Activated CD8-positive, alpha-beta T cell treated with anti-CD3 and anti-CD28 coated beads, Interleukin-2, amount 10 ng/mL, durations not matched to agents 7 days and 5 days (primary cell): ENCODE data around the gene RPUSD1. TPM values are rescaled to one million over a fixed set of nuclear protein-coding genes. Genes with fewer than 3 reads are reported as not detected.
"Not testable (repeated sequence)": the region's sequence is repeated elsewhere in the genome, so short reads cannot be mapped to it uniquely, and the experiment has no call there.

ENCODE experiments used
- ATAC-seq: fragments of 150-1000 bp; cut with Tn5 transposase; one replicate; pipeline ENCODE4 v1.10.0; 2021; ENCODE audit warnings: moderate library complexity
- CTCF ChIA-PET: fragments of 350-600 bp; sonication (Branson Sonifier 250); formaldehyde crosslinking; loops from one replicate; lab custom pipeline; 2021; ENCODE audit warnings: antibody characterized with exemption; lab: Charles Lee
- POLR2A ChIA-PET: fragments of 350-600 bp; sonication (Branson Sonifier 250); formaldehyde crosslinking; loops from one replicate; lab custom pipeline; 2021; ENCODE audit warnings: antibody characterized with exemption; lab: Charles Lee
- DNase-seq: peaks from one replicate; pipeline ENCODE4 v3.0.0-alpha.2; 2020
- H3K27ac Mint-ChIP-seq: one replicate; pipeline ENCODE4 v1.8.0; 2021; ENCODE audit warnings: mild to moderate bottlenecking, mixed read lengths
- H3K27me3 Mint-ChIP-seq: one replicate; pipeline ENCODE4 v1.8.0; 2021; ENCODE audit warnings: low read depth, mixed read lengths
- H3K36me3 Mint-ChIP-seq: one replicate; pipeline ENCODE4 v1.8.0; 2021; ENCODE audit warnings: low read depth, mixed read lengths
- H3K4me1 Mint-ChIP-seq: one replicate; pipeline ENCODE4 v1.8.0; 2021; ENCODE audit warnings: low read depth, mixed read lengths
- H3K4me3 Mint-ChIP-seq: one replicate; pipeline ENCODE4 v1.8.0; 2021; ENCODE audit warnings: mild to moderate bottlenecking, mixed read lengths
- H3K9me3 Mint-ChIP-seq: one replicate; pipeline ENCODE4 v1.8.0; 2022; ENCODE audit warnings: mixed read lengths; ENCODE audit not compliant: insufficient read depth
- total RNA-seq, 2 experiments: library from RNA; stranded (reverse); gene quantifications; one replicate each; pipeline ENCODE4 v1.2.3, GENCODE V29; 2021

The RPUSD1 gene
- total RNA-seq, result 10 to 100 TPM; 25.9 to 30.1 TPM

DNA sequence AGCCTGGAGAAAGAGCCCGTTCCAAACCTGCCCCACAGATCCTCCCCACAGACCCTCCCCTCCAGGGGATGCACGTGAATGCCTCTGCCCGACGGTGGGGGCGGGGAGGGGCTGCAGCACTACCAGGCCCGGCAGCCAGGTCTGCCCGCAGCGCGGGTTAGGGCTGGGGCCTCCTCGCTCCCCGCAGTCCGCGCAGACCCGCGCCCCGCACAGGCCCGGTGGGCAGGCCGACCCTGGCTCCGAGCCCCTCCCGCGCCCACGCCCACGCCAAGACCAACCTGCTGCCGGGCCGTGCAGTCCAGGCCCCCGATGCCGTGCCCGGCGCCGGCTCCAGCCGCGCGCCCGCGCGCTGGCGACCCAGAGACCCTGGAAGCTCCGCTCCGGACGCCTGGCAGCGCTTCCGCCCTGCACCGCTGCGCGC is at the start of gene RPUSD1:
Gene RPUSD1, minus strand, starts transcription at position 404 of the 421 bp plus-strand sequence. CDS start 644 bp downstream, outside the sequence.
- DNase-seq (no peak), ATAC-seq (no peak)
- Mint-ChIP-seq H3K4me3 (peak within 1 kb of the TSS; percentile 90), H3K27me3 (no peaks in the 10 kb centered on the region), H3K27ac (peak within 1 kb of the TSS; percentile 85), H3K4me1 (peaks cover 23% of the 10 kb centered on the region), H3K36me3 (peaks cover 17% of the 10 kb centered on the region), H3K9me3 (no peaks in the 10 kb centered on the region)
- ChIA-PET CTCF (interaction anchor here (0.7 to 7.0 kb wide), 3 partner anchors 60 to 77 kb away, joined by 3 to 51 read pairs (median 3); no protein-coding TSS in a partner anchor), POLR2A (no interaction called here)

- H3K36me3 Mint-ChIP-seq, DNase-seq, POLR2A ChIA-PET, H3K4me1 Mint-ChIP-seq, ATAC-seq, CTCF ChIA-PET, H3K4me3 Mint-ChIP-seq, H3K27ac Mint-ChIP-seq, H3K9me3 Mint-ChIP-seq, H3K27me3 Mint-ChIP-seq: not testable (repeated sequence)
These were observed 48.6 kb upstream of the RPUSD1 start for GRCh38 chr16:836822-837221.

DNA sequence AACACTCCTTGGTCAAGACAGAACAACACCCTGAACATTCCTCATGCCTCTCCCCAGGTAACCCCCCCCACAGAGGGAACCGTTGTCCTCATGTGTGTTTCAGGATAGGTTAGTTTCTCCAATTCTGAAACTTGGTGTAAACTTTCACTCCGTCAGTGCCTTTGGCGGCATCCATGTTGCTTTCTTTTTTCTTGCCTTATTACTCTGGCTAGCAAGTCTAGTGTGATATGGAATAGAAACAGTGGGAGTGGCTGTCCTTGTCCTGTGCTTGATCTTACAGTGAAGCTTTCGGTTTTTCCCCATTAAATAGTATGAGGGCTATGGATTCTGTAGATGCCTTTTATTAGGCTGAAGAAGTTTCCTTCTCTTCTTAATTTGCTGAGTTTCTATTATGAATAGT is 48.0 kb upstream of the RPUSD1 start:
- DNase-seq (no peak), ATAC-seq (no peak)
- Mint-ChIP-seq H3K27me3 (no peaks in the 10 kb centered on the region), H3K4me3 (no peak overlapping the region), H3K4me1 (no peaks in the 10 kb centered on the region), H3K36me3 (no peaks in the 10 kb centered on the region), H3K27ac (no peak overlapping the region), H3K9me3 (peaks cover 9% of the 10 kb centered on the region)
- ChIA-PET POLR2A (no interaction called here), CTCF (no interaction called here)

DNA sequence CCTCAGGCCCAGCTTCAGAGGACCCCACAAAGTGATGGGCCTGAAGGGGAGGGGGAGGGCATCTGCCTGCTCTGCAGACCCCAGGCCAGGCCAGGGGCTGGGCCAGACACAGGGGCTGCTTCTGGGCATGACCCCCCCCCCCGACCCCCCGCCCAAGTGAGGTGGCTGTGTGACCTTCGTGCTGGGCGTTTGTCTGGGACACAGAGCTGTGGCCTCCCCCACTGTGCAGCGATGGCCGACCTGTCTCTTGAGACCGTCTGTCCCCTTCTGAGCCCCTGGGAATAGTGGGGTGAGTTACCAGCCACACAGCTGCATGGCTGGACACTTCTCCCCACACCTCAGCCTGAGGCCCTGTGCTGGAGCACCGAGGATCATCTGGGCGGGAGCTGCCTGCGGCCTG is 47.2 kb upstream of the RPUSD1 start:
- no peaks in the 10 kb centered on the region for H3K36me3 Mint-ChIP-seq
- H3K27ac Mint-ChIP-seq, result no peak overlapping the region
- H3K4me1 Mint-ChIP-seq, result no peaks in the 10 kb centered on the region
- no peaks in the 10 kb centered on the region for H3K27me3 Mint-ChIP-seq
- no peak for DNase-seq
- no peak overlapping the region for H3K4me3 Mint-ChIP-seq
- ATAC-seq, result no peak
- CTCF ChIA-PET, result no interaction called here
- peaks cover 9% of the 10 kb centered on the region for H3K9me3 Mint-ChIP-seq
- POLR2A ChIA-PET, result no interaction called here

DNA sequence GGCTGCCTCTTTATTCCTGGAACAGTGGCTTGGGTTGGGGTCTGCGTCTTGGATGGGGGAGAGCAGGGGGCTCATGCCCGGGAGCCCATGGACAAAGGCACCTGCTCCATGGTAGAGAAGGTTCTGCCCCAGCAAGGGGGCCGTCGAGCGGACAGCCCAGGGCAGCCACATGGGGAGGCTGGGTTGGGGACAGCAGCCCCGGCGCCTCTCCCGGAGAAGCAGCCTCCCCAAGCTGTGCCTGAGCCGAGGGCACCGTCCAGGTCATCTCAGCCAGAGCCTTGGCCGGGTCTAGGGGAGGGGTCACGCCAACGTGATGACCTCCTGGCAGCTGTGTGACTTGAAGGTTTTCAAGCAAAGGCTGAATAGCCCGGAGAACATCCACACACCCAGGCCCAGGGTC is 45.2 kb upstream of the RPUSD1 start:
- DNase-seq, result no peak
- Mint-ChIP-seq H3K4me1 (no peaks in the 10 kb centered on the region), H3K4me3 (no peak overlapping the region), H3K27ac (no peak overlapping the region), H3K36me3 (no peaks in the 10 kb centered on the region), H3K27me3 (no peaks in the 10 kb centered on the region), H3K9me3 (peaks cover 9% of the 10 kb centered on the region)
- ChIA-PET CTCF (no interaction called here), POLR2A (no interaction called here)
- no peak for ATAC-seq

DNA sequence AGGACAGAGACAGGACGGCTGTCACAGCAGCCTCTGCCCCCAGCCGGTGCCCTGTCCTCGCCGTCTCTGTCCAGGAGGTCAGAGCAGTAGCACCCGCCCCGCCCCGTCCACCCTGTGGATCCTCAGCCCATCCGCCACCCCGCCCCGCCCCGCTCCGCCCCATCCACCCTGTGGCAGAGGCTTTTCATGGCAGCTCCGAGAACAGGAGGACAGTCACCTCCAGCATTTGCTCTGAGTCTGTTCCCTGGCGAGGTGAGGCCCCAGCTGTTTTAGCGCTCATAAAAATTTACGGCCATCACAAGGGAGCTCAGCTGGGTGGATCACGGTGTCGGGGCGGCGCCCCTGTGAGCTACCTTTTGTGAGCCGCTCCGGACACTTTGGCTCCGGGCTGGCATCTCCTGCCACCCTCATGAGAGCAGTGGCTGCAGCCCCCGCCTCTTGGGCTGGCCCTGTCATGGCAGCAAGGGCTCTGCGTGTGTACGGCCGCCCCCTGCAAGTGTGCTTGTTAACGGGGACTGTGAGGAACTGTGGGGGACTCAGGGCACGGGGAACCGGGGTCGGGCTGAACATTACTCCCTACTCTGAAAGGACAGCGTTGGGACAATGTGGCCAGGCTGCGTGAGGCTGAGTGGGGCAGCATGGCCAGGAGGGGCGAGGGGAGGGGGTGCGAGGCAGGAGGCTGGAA is 44.6 kb upstream of the RPUSD1 start:
- ChIA-PET CTCF (no interaction called here), POLR2A (no interaction called here)
- Mint-ChIP-seq H3K27ac (no peak overlapping the region), H3K9me3 (peaks cover 9% of the 10 kb centered on the region), H3K36me3 (no peaks in the 10 kb centered on the region), H3K4me1 (no peaks in the 10 kb centered on the region), H3K27me3 (no peaks in the 10 kb centered on the region), H3K4me3 (no peak overlapping the region)
- DNase-seq, result no peak
- ATAC-seq, result no peak

GRCh38 chr16:831571-832413 is 43.6 kb upstream of the RPUSD1 start:
- no peaks in the 10 kb centered on the region for H3K4me1 Mint-ChIP-seq
- no peak overlapping the region for H3K27ac Mint-ChIP-seq
- POLR2A ChIA-PET, result no interaction called here
- no peaks in the 10 kb centered on the region for H3K36me3 Mint-ChIP-seq
- ATAC-seq, result no peak
- H3K9me3 Mint-ChIP-seq, result peaks cover 9% of the 10 kb centered on the region
- DNase-seq, result no peak
- CTCF ChIA-PET, result no interaction called here
- H3K4me3 Mint-ChIP-seq, result no peak overlapping the region
- no peaks in the 10 kb centered on the region for H3K27me3 Mint-ChIP-seq

GRCh38 chr16:830871-831570 is 42.8 kb upstream of the RPUSD1 start:
- H3K4me1 Mint-ChIP-seq, result no peaks in the 10 kb centered on the region
- no peak overlapping the region for H3K27ac Mint-ChIP-seq
- no peaks in the 10 kb centered on the region for H3K27me3 Mint-ChIP-seq
- no peak overlapping the region for H3K4me3 Mint-ChIP-seq
- H3K9me3 Mint-ChIP-seq, result peaks cover 4% of the 10 kb centered on the region
- CTCF ChIA-PET, result no interaction called here
- no peak for DNase-seq
- no peak for ATAC-seq
- POLR2A ChIA-PET, result no interaction called here
- no peaks in the 10 kb centered on the region for H3K36me3 Mint-ChIP-seq

DNA sequence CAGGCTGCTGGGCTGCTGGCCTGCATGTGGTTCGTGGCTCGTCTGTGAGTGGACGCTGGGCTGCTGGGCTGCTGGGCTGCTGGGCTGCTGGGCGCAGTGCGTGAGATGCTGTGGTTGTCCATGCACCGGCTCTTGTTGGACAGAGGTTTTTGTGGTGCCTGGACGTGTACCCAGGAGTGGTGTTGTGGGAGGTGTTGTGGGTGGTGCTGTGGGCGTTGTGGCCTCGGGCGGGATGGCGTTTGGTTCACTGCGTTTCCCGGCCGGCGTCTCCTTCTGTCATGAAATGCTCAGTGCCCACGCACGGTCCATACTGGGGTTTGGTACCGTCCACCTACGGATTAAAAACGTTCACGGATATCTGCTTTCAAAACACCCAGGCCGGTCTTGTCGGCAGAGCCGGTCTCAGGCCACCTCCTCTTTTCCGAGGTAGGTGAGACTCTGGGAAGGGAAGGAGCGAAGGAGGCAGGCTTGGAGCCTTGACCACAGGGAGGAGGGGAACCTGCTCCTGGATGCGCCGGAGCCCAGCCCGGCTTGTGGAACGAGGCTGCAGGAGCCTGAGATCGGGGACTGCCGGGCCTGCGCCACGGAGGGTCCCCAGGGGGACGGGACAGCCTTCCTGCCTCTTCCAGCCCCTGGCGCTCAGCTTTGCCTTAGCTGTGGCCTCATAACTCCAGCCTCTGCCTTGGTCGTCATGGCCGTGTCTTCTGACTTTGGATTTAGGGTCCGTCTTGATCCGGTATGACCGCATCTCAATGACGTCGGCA is 42.1 kb upstream of the RPUSD1 start:
- ATAC-seq, result no peak
- Mint-ChIP-seq H3K27ac (no peak overlapping the region), H3K9me3 (no peaks in the 10 kb centered on the region), H3K4me3 (no peak overlapping the region), H3K36me3 (no peaks in the 10 kb centered on the region), H3K4me1 (no peaks in the 10 kb centered on the region), H3K27me3 (no peaks in the 10 kb centered on the region)
- no peak for DNase-seq
- ChIA-PET POLR2A (no interaction called here), CTCF (no interaction called here)

DNA sequence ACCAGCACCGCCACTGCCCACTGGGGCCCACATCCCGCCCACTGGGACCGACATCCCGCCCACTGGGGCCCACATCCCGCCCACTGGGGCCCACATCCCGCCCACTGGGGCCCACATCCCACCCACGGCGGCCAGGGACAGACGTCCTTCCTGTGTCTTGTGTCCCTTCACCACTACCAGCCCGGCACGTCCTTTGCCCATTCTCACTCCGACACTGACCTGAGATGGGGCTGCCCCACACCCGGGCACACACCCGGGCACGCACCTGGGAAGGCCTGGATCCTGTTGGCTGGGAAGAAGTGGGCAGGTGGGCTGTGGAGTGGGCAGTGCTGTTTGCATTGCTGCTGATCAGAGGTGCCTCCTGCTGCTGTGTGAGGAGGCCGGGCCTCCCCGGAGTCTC is 40.7 kb upstream of the RPUSD1 start:
- CTCF ChIA-PET, result no interaction called here
- Mint-ChIP-seq H3K36me3 (no peaks in the 10 kb centered on the region), H3K27me3 (no peaks in the 10 kb centered on the region), H3K4me1 (no peaks in the 10 kb centered on the region), H3K4me3 (no peak overlapping the region), H3K27ac (no peak overlapping the region), H3K9me3 (no peaks in the 10 kb centered on the region)
- POLR2A ChIA-PET, result no interaction called here
- ATAC-seq (no peak), DNase-seq (no peak)

DNA sequence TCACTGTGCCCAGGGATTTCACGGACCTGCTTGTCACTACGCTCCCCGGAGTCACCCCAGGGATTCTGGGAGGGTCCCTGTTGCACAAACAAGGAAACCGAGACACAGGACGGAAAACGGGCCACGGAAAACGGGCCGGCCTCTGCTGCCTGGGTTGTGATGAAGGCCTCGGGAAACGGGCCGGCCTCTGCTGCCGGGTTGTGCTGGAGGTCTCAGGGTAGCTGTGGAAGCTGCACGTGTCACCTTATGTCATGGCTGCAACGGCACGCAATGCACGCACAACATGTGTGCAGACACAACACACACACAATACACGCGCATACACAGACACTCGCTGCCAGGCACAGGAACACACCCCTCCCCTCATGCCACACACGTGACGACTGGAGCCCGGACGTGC is 39.3 kb upstream of the RPUSD1 start:
- Mint-ChIP-seq H3K27me3 (no peaks in the 10 kb centered on the region), H3K4me3 (no peak overlapping the region), H3K36me3 (no peaks in the 10 kb centered on the region), H3K4me1 (no peaks in the 10 kb centered on the region), H3K9me3 (no peaks in the 10 kb centered on the region), H3K27ac (no peak overlapping the region)
- ATAC-seq (no peak), DNase-seq (no peak)
- ChIA-PET CTCF (no interaction called here), POLR2A (no interaction called here)
